Body of pancreas (tissue), 4 donors: ENCODE results near the gene PPP6R3.

Experiments
- POLR2A ChIP-seq, 3 donors: fragments of 450-650 bp; IDR thresholded peaks; one replicate each; pipeline ENCODE4 v1.6.1; 2016; ENCODE audit warnings: antibody characterized with exemption in 3 of 3, mild to moderate bottlenecking in 2 of 3
- TF ChIP-seq, protein P1 (sequence below), 7 experiments: fragments of 450-650 bp in 4 of 7; fragments of 200-600 bp in 3 of 7; sonication (generic) in 3 of 7; IDR thresholded peaks; one replicate each; pipeline ENCODE4 v1.5.1; 2016 to 2019; ENCODE audit warnings: antibody characterized with exemption in 7 of 7

GRCh38 chr11:68473693-68474092 is 13.1 kb downstream of the PPP6R3 start:
- TF ChIP-seq, protein P1, sequence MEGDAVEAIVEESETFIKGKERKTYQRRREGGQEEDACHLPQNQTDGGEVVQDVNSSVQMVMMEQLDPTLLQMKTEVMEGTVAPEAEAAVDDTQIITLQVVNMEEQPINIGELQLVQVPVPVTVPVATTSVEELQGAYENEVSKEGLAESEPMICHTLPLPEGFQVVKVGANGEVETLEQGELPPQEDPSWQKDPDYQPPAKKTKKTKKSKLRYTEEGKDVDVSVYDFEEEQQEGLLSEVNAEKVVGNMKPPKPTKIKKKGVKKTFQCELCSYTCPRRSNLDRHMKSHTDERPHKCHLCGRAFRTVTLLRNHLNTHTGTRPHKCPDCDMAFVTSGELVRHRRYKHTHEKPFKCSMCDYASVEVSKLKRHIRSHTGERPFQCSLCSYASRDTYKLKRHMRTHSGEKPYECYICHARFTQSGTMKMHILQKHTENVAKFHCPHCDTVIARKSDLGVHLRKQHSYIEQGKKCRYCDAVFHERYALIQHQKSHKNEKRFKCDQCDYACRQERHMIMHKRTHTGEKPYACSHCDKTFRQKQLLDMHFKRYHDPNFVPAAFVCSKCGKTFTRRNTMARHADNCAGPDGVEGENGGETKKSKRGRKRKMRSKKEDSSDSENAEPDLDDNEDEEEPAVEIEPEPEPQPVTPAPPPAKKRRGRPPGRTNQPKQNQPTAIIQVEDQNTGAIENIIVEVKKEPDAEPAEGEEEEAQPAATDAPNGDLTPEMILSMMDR (IDR thresholded peaks at IDR 0.05), result no peak
- TF ChIP-seq POLR2A (IDR thresholded peaks at IDR 0.05), result no peak
